ENCODE measurements around the gene TLE5.

Gene TLE5

DNA sequence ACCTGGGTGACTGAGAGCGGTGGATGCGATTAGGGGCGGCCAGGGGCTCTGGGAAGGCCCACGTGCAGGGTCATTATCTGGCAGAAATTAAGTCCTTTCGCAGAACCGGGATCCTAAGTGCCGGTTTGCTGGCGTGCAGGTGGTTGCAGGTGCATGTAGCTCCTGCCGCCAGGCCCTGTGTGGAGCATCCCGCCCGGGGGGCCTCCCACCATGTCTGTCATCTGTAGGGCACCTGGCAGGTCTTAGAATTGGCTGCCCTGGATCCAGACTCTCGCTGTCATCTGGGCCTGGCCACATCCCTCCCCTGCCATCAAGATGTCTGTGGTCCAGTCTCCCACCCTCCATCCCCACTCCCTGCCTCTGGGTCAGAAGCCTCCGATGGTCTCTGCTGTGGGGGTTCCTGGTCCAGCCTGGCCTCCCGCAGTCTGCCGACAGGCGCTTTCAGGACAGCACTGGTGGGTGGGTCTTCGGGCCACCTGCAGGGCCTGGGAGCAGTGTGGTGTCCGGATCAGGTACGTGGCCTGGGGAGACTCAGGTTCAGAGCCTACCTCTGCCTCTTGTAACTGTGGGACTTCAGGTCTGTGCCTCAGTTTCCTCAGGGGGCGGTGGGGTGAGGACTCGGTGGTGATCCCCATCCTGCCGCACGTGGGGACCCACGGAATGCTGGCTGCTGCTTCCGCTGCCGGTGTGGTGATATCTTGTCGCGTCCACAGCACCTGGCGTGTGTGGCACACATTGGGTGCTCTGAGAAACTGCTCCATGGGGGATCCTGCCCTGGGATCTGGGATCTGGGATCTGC lies 37.3 kb upstream of the TLE5 start:
- TF ChIP-seq ZFX (IDR thresholded peaks at IDR 0.05; ENCODE audit: borderline replicate concordance), result no peak
- TF ChIP-seq, protein P1, sequence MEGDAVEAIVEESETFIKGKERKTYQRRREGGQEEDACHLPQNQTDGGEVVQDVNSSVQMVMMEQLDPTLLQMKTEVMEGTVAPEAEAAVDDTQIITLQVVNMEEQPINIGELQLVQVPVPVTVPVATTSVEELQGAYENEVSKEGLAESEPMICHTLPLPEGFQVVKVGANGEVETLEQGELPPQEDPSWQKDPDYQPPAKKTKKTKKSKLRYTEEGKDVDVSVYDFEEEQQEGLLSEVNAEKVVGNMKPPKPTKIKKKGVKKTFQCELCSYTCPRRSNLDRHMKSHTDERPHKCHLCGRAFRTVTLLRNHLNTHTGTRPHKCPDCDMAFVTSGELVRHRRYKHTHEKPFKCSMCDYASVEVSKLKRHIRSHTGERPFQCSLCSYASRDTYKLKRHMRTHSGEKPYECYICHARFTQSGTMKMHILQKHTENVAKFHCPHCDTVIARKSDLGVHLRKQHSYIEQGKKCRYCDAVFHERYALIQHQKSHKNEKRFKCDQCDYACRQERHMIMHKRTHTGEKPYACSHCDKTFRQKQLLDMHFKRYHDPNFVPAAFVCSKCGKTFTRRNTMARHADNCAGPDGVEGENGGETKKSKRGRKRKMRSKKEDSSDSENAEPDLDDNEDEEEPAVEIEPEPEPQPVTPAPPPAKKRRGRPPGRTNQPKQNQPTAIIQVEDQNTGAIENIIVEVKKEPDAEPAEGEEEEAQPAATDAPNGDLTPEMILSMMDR (IDR thresholded peaks at IDR 0.05), result no peak
- no peak overlapping the region for H3K27ac ChIP-seq

DNA sequence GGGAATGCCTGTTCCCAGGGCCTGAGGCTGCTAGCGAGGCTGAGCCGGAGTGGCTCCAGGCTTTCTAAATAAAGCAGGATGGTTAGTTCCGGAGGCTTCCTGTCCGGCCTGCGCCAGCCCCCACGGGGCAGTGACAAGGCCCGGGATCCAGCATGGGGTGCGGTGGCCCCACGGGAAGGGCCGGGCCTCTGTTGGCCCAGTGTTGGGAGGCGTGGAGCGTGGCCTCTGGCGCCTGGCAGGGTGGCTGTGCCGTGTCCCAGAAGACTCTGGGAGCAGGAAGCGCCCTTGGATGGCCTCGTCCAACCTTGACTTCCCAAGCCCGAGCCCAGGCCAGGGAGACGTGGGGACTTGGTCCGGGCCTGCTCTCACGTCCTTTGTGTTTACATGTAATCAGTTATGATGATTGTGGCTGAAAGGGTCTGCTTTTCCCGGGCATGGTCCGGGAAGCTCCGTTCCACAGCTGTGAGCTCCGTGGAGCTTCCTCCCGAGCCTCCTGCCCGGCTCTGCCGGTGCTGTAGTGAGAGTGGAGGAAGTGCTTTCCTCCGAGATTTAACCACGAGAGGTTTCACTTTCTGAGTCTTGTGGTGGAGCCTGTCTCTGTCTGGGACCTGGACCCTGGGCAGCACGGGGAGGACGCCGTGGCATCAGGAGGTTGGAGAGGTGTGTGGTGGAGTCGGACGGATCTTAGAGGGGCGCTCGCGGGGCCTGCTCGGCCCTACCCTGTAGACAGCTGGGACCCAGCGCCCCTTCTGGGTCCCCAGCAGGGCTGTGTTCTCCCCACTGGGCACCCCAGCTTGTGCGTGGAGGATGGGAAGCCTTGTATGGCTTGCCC lies 36.4 kb upstream of the TLE5 start:
- H3K27ac ChIP-seq, result no peak overlapping the region

DNA sequence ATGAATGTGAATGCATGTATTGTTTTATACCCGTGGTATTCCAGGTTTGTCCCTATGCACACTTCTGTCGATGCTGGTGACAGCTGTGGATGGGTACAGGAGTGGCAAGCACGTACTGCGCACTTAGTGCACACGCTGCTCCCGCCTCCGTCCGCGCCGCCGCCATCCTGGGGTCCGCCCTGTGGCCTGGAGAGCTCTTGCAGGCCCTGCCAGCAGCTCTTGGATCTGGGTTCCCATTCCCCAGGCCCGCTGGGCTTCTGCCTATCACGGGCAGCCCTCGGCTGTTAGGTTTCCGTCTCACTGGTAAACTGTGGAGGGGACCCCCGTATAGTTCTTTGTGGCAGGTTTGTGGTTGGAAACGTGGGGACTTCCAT lies 35.8 kb upstream of the TLE5 start:
- no peak overlapping the region for H3K27ac ChIP-seq
- TF ChIP-seq ZFX (IDR thresholded peaks at IDR 0.05; ENCODE audit: borderline replicate concordance), result no peak
- TF ChIP-seq, protein P1 (IDR thresholded peaks at IDR 0.05), result no peak

More for the DNA sequence above, 36.4 kb upstream of the TLE5 start:
- TF ChIP-seq ZFX (IDR thresholded peaks at IDR 0.05; ENCODE audit: borderline replicate concordance), result no peak
- TF ChIP-seq, protein P1 (IDR thresholded peaks at IDR 0.05), result no peak

DNA sequence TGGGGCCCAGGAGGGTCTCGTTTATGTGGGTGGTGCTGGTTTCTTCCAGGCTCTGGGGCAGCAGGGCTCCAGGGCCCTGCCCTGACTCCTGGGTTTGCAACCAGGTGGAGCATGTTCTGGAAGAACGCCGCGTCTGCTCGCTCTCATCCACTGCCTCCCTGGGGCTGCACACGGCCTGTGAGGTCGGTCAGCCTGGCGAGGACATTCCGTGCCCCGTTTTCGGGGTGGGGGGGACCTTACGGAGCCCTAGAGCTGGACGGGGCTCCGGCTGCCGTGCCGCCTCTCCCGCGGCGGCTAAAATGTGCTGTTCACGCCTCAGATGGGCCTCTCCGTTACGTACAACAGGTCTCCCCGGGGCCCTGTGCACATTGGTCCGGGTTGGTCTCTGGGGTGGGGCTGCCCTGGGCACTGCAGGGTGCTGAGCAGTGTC lies 35.2 kb upstream of the TLE5 start:
- TF ChIP-seq, protein P1 (IDR thresholded peaks at IDR 0.05), result no peak
- TF ChIP-seq ZFX (IDR thresholded peaks at IDR 0.05; ENCODE audit: borderline replicate concordance), result no peak

DNA sequence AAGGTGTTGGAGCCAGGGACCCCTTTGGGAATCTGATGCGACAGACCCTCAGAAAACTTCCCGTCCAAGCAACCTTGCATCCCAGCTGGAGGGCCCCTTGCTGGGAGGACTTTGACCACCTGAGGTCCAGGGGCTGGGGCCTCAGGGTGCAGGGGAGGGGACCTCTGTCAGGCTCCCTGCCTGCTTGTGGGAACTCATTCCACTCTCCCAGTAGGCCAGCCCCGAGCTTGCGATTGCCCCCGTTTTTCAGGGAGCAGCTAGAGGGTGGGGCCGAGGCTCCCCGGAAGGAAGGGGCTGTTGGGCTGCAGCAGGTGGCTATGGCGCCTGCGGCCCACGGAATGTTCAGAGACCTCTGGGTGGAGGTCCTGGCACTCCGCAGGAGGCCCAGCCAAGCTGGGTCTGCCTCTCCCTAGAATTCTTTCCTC lies 34.6 kb upstream of the TLE5 start:
- no peak overlapping the region for H3K27ac ChIP-seq
- TF ChIP-seq, protein P1 (IDR thresholded peaks at IDR 0.05), result no peak
- no peak for TF ChIP-seq ZFX (IDR thresholded peaks at IDR 0.05; ENCODE audit: borderline replicate concordance)

More for the DNA sequence above, 35.2 kb upstream of the TLE5 start:
- no peak overlapping the region for H3K27ac ChIP-seq

DNA sequence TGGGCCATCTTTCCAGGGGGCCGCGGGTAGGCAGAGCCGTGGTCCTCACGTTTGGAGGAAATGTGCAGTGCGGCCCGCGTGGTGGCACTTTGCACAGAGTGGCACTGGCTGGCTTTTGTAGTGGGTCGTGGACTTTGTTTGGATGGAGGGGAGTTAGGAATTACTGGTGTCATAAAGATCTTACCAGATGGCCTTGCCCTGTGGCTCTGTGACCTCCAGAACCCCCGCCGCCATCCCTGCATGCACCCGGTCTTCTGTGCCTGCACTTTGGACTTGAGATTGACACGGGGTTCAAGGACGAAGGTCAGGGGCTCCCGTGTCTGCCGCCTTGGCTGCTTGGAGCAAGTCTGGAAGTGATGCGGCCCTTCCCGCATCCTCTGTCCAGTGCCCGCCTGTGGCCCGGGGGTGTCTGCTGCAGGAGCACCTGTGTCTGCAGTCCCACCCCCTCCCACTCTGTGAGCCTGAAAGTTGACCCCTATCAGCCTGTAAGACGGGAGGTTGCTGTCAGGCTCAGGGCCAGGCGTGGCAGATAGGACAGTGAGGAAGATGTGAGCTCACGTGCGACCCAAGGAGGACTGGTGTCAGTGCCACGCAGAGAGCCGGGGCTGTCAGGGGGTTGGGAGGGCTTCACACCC lies 34.1 kb upstream of the TLE5 start:
- no peak overlapping the region for H3K27ac ChIP-seq
- TF ChIP-seq ZFX (IDR thresholded peaks at IDR 0.05; ENCODE audit: borderline replicate concordance), result no peak
- TF ChIP-seq, protein P1 (IDR thresholded peaks at IDR 0.05), result no peak
